Subcutaneous adipose tissue (tissue), 4 donors: ENCODE data around the gene NFATC2. TPM values are rescaled to one million over a fixed set of nuclear protein-coding genes. Genes with fewer than 3 reads are reported as not detected.

Experiments
- total RNA-seq, 4 donors: library from RNA; depleted of rRNA; stranded (reverse); fragments of >200 nt; gene quantifications; one replicate each; pipeline ENCODE4 v1.1.0, GENCODE V29; 2016
- TF ChIP-seq, protein P1 (sequence below): fragments of 450-650 bp; IDR thresholded peaks from one replicate; pipeline ENCODE4 v1.5.1; 2016; ENCODE audit warnings: low read depth, mild to moderate bottlenecking, control low read depth, antibody characterized with exemption, moderate library complexity

The NFATC2 gene
- total RNA-seq, 4 donors from 2014 or later, result 2.3 to 7.5 (median 5.8) TPM

DNA sequence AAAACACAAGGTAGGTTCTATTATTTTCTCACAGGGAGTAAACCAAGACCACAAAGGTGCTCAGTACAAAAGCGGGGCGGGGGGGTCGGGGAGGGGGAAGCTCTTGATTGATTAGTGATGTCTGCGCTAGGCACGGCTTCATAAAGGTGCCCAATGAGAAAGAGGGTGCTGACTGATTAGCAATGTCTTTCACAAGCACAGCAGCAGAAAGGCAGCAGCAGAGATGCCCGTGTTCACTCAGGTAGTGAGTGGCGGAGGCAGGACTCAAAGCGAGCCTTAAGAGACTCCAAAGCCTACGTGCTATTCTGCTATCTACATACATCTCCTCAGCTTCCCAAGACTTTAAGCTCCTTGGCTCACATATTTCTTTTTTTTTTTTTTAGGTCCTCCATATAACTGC lies 20.3 kb downstream of the NFATC2 start:
- TF ChIP-seq, protein P1, sequence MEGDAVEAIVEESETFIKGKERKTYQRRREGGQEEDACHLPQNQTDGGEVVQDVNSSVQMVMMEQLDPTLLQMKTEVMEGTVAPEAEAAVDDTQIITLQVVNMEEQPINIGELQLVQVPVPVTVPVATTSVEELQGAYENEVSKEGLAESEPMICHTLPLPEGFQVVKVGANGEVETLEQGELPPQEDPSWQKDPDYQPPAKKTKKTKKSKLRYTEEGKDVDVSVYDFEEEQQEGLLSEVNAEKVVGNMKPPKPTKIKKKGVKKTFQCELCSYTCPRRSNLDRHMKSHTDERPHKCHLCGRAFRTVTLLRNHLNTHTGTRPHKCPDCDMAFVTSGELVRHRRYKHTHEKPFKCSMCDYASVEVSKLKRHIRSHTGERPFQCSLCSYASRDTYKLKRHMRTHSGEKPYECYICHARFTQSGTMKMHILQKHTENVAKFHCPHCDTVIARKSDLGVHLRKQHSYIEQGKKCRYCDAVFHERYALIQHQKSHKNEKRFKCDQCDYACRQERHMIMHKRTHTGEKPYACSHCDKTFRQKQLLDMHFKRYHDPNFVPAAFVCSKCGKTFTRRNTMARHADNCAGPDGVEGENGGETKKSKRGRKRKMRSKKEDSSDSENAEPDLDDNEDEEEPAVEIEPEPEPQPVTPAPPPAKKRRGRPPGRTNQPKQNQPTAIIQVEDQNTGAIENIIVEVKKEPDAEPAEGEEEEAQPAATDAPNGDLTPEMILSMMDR, result no peak

DNA sequence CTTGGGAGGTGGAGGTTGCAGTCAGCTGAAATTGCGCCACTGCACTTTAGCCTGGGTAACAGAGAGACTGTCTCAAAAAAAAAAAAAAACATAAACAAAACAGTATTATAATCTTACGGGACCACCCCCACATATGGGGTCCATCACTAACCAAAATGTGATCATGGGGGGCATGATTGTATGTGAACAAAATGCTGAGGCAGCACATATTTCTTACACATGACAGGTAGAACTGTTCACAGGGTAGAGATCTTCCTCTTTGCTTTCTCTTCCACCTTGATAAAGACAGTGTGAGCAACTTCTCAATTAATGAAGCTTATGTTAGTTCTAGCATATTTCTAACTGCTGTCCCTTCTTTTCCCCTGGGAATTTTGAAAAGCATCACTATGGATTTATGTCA lies 24.7 kb downstream of the NFATC2 start:
- TF ChIP-seq, protein P1, result no peak

DNA sequence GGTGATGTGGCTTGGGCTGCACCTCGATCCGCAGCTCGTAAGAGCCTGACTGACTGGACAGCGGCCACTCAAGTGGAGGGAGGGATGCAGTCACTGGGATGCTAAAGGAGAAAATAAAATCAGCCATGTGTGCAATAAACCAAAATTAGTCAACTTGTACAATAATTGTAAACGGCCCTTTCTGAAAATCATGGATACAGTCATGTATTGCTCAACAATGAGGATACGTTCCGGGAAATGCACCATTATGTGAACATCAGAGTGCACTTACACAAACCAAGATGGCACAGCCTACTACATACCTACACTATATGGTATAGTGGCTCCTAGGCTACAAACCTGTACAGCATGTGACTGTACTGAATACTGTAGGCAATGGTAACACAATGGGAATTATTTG lies 25.7 kb downstream of the NFATC2 start:
- TF ChIP-seq, protein P1, result no peak

DNA sequence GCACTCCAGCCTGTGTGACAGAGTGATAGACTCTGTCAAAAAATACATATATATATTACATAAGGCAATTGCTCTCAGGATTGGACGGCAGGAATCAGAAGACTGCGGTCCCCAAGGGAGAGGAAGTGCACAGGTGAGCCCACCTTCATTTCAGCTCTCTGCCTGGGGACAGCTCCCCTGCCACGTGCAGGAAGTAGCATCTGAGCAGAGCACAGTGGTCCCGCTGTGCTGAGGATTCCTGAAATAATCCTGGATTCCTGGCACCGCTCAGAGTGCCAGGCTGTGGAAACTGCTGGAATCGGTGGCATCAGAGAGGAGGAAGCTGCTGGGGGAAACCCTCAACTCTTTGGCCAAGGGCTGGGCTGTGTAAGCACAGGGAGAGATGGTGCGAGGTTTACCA lies 27.7 kb downstream of the NFATC2 start:
- TF ChIP-seq, protein P1, result no peak

DNA sequence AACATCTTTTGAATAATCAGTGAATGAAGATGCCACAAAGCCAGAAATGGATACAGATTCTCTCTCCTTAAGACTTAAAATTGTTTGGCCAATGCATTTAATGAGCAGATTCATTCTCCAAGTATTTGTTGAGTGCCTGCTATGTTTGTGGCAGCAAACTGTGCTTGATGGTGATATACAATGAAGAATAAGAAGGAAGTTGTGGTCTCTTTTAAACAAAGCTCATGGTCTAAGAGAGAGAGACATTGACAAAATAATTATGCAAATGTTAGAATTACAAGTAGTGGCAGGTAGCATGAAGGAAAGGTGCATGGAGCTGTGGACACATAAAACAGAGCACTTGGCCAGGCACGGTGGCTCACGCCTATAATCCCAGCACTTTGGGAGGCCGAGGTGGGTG lies 28.3 kb downstream of the NFATC2 start:
- TF ChIP-seq, protein P1, result no peak

DNA sequence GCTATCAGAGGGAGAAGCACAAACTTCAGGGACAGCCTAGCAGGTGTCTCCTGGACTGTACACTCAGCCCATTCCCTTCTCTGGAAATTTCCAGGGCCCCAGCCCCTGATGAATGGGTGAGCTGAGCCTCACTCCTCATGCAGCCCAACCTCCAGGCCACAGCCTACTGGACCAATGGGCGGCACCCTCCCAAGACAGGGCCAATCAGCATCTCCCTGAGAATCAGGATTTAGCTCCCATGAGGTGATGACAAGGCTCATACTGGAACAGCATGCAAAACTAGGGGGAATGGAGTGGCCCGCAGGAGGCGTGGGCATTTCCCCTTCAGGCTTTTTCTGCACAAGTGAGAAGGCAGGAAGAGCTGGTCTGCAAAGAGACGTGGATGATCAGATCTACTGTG lies 29.0 kb downstream of the NFATC2 start:
- TF ChIP-seq, protein P1, result no peak

DNA sequence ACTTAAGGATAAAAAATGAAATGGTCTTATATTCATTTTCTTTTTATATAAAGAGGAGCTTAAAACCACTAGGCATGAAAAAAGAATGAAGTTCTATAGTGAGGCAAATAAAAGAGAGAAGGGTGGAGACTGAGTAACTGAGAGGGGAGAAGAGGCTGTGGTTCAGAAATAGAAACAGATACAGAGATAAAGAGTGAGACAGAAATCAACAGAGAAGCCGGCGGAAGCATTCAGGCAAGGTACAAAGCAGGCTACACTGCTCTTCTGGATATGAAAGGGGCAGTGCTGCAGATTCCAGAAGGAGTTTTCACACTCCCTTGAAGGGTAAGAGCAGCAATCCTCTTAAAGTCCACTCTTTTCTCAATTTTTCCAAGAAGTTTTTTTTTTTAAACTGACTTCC lies 29.9 kb downstream of the NFATC2 start:
- TF ChIP-seq, protein P1, result no peak
